Esophagus squamous epithelium (tissue), 4 donors: ENCODE data around the gene ZNF124.

Experiments used
- POLR2A ChIP-seq, 4 donors: fragments of 450-650 bp; IDR thresholded peaks; one replicate each; pipeline ENCODE4 v1.6.1; 2017; ENCODE audit warnings: antibody characterized with exemption in 4 of 4, mild to moderate bottlenecking in 4 of 4, moderate library complexity in 3 of 4
- TF ChIP-seq, protein P1 (sequence below), 6 experiments: fragments of 450-650 bp in 4 of 6; fragments of 200-600 bp in 2 of 6; sonication (generic) in 2 of 6; IDR thresholded peaks; one replicate each; pipeline ENCODE4 v1.5.1; 2016 to 2019; ENCODE audit warnings: antibody characterized with exemption in 6 of 6, mild to moderate bottlenecking in 4 of 6, moderate library complexity in 4 of 6

DNA sequence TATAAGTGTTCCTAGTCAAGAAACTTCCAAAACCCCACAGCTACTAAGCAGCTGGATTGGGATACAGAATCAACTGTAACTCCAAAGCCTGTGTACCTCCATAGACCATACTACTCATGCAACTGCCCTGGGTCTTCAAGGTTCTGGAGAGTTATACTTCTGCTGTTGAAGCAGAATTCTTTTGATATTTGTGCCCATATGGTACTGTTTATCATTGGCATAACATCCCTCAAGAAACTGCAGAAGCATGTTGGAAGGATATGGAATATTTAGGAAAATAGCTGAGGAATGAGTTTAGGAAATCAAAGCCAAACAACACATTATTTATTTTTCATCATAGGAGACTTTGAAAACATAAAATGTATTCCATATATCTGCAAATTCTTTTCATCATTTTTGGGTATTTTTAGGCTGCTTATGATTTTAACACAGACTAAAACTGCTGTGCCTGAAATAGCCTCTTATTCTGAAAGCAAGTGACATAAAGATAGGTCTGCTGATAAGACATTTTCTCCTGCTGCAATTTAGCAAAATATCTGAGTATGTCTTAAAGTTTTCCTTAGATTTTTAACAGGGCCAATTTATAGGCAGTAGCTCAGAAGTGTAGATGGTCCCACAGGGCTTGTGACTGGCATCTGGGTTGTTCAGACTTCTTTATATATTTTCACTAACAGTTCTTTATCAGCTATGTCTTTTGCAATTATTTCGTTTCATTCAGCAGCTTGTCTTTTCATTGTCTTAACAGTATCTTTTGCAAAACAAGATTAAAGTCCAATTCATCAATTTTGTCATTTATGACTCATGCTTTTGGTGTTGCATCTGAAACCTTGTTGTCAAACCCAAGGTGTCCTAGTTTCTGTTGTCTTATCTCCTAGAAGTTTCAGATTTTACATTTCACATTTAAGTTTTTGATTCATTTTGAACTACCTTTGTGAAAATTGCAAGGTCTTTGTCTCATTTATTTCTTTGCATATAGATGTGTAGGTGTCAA, 41.1 kb upstream of the ZNF124 start:
- TF ChIP-seq, protein P1, sequence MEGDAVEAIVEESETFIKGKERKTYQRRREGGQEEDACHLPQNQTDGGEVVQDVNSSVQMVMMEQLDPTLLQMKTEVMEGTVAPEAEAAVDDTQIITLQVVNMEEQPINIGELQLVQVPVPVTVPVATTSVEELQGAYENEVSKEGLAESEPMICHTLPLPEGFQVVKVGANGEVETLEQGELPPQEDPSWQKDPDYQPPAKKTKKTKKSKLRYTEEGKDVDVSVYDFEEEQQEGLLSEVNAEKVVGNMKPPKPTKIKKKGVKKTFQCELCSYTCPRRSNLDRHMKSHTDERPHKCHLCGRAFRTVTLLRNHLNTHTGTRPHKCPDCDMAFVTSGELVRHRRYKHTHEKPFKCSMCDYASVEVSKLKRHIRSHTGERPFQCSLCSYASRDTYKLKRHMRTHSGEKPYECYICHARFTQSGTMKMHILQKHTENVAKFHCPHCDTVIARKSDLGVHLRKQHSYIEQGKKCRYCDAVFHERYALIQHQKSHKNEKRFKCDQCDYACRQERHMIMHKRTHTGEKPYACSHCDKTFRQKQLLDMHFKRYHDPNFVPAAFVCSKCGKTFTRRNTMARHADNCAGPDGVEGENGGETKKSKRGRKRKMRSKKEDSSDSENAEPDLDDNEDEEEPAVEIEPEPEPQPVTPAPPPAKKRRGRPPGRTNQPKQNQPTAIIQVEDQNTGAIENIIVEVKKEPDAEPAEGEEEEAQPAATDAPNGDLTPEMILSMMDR (IDR thresholded peaks at IDR 0.05), result no peak
- TF ChIP-seq POLR2A (IDR thresholded peaks at IDR 0.05), result no peak
